Right lung (tissue), 5 donors: ENCODE data around the gene CCDC149. TPM values are rescaled to one million over a fixed set of nuclear protein-coding genes. Genes with fewer than 3 reads are reported as not detected.
"Not testable (repeated sequence)": the region's sequence is repeated elsewhere in the genome, so short reads cannot be mapped to it uniquely, and the experiment has no call there.

Source experiments
- DNase-seq, 2 donors: peaks; one replicate each; pipeline ENCODE4 v3.0.0-alpha.2; 2013
- polyA plus RNA-seq, 5 donors: library from polyadenylated mRNA; unstranded; fragments of 120-200 nt; gene quantifications; one replicate each; pipeline versions ENCODE4 v1.2.1 to v1.2.3, GENCODE V29; 2013; ENCODE audit warnings: inconsistent platforms in 1 of 5, low replicate concordance in 1 of 5; ENCODE audit not compliant: insufficient read length in 5 of 5, insufficient read depth in 1 of 5

Gene CCDC149
- polyA plus RNA-seq, 5 donors, result 18.4 to 22.9 (median 20.5) TPM

GRCh38 chr4:24920008-24920407 lies 7.2 kb upstream of the CCDC149 start:
- DNase-seq, result no peak

GRCh38 chr4:24917076-24917856 lies 4.4 kb upstream of the CCDC149 start:
- DNase-seq, result no peak

GRCh38 chr4:24915121-24915922 lies 2.5 kb upstream of the CCDC149 start:
- DNase-seq, result no peak

DNA sequence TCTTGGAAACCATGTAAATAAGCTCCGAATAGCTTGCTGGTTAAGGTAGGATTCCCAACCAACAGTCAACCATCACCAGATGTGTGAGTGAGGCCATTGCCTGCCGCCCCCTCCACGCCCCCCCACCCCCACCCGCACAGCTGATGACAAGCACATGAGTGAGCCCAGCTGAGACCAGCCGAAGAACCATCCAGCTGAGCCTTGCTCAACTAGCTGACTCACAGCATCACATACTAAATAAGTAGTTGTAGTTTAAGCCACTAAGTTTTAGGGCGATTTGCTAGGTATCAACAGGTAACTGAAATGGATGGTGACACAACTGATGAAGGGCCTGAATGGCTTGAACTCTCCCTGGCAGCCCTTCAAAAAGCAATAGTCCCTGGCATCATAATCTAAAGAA lies 1.6 kb upstream of the CCDC149 start:
- no peak for DNase-seq

DNA sequence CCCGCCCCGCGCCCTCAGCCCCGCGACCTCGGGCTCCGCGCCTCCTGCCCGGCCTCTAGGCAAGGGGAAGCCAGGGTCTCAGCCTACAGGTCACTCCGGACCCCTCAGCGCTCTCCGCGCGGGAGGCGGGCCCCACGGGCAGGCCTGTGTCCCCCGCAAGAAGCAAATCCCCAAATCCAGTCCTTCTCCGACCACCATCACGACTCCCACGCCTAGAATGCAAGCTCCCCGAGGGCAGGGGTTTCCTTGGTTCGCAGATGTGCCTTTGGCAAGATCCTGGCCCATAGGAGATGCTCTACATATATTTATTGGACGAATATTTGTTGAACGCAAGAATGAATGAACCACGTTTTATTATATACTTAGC lies 260 bp upstream of the CCDC149 start:
- DNase-seq, result peak in 1 of 2 donors; percentile 31

DNA sequence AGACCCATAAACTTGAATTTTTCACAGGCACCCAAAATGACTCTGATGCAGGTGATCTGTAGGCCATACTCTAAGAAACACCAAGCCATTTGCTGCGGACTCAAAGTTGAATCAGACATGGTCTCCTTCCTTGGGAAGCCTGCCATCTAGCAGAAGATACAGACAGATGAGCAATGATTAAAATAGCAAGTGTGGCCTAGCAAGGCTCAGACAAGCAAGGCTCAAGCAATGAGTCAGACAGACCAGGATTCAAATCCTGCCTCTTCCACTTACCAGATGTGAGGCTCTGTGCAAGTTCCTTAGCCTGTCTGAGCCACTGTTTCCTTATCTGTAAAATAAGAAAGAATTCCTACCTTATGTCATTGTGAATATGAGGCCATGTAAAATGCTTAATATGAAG lies 2.3 kb downstream of the CCDC149 start:
- DNase-seq, result no peak

GRCh38 chr4:24909606-24910005 lies 3.2 kb downstream of the CCDC149 start:
- not testable (repeated sequence) for DNase-seq

DNA sequence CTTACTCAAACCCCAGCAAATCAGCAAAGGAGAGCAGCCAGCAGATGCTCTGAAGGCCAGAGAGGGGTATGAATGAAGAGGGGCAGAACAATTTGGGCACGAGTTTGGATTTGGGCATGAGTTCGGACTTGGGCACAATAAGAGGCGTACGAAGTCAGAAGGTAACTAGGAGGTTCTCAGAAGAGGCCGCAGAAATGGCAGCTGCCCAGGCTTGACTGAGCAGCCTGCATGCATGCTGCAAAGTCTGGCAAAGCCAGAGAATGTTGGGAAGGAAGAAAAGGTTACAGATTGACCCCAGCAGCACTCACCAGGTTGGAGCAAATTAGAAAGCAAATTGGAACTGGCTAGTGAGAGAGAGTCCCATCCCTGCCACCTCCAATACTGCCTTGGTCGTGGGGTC lies 15.2 kb downstream of the CCDC149 start:
- DNase-seq, result no peak

DNA sequence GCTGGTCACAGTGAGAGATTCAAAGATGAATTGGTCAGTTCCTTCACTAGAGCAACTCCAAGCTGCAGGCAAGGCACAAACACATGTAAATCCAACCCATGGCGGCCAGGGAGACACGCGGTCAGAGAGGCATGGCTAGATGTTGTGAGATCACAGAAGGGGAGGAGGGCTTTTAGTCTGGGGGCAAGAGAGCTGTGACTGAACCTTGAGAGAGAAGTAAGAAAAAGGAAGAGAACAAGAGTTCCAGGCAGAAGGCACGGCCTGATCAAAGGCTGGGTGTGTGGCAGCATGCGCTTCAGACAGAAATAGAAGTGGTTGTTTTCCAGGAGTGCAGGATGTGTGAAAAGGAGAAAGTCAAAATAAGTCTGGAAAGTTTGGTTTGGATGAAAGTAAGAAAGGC lies 15.9 kb downstream of the CCDC149 start:
- DNase-seq, result no peak

- DNase-seq, result no peak
These were observed 16.8 kb downstream of the CCDC149 start for GRCh38 chr4:24896056-24896455.

GRCh38 chr4:24895461-24895860 lies 17.4 kb downstream of the CCDC149 start:
- no peak for DNase-seq

DNA sequence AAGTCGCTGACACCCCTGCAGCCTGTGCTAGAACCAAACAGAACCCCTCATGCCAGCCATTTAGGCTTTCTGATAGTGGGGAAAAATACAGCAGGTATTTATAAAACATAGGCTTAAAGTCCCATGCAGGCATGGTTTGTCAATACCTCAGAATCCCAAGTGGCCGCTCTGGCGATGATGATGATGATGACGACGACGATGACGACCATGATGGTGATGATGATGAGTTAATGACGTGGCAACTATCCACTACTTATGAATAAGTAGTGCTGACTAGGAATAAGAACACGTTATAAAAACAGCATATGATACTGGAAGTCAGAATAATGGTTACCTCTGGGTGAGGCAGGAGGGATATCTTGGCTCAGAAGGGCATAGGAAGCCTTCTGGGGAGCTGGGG lies 18.0 kb downstream of the CCDC149 start:
- no peak for DNase-seq

- no peak for DNase-seq
These were observed 18.6 kb downstream of the CCDC149 start for GRCh38 chr4:24894243-24894642.

DNA sequence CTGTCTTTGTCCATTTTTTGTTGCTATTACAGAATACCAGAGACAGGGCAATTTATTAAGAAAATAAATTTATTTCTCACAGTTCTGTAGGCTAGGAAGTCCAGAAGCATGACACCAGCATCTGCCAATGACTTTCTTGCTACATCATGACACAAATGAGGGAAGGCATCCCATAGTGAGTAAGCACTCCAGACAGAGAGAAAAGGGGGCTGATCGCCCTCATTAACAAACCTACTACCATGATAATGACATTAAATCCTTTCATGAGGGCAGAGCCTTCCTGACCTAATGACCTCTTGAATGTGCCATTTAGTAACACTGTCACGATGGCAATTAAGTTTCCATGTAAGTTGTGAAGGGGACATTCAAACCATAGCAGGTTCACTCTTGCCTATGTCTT lies 20.1 kb downstream of the CCDC149 start:
- no peak for DNase-seq

GRCh38 chr4:24892278-24892677 lies 20.6 kb downstream of the CCDC149 start:
- DNase-seq, result no peak

DNA sequence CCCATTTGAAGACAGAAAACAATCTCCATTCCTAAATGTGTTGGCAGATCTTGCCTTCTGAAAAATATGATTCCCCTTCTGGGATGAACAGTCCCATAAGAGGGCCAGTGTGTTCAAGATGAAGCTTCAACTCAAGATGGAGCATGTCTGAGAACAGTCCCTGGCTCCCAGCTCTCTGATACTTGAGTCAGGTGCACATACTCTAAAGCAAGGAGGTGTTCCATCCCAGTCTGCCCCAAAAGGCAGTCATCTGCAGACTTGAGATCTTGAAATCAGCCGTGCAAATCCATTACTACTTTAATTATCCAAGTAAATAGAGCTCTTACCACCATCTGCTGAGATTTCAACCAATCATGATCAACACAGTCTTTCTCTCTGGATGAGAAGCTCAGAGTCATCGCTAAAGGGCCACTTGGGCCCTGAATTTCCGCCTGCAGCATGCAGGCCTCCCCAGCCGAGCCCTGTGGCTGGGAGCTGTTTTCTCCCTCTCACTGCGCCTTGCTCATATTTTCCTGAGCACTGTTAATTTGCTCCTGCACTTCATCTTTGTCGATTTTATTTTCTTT lies 22.2 kb downstream of the CCDC149 start:
- DNase-seq, result no peak

- no peak for DNase-seq
These were observed 22.9 kb downstream of the CCDC149 start for GRCh38 chr4:24889991-24890390.

DNA sequence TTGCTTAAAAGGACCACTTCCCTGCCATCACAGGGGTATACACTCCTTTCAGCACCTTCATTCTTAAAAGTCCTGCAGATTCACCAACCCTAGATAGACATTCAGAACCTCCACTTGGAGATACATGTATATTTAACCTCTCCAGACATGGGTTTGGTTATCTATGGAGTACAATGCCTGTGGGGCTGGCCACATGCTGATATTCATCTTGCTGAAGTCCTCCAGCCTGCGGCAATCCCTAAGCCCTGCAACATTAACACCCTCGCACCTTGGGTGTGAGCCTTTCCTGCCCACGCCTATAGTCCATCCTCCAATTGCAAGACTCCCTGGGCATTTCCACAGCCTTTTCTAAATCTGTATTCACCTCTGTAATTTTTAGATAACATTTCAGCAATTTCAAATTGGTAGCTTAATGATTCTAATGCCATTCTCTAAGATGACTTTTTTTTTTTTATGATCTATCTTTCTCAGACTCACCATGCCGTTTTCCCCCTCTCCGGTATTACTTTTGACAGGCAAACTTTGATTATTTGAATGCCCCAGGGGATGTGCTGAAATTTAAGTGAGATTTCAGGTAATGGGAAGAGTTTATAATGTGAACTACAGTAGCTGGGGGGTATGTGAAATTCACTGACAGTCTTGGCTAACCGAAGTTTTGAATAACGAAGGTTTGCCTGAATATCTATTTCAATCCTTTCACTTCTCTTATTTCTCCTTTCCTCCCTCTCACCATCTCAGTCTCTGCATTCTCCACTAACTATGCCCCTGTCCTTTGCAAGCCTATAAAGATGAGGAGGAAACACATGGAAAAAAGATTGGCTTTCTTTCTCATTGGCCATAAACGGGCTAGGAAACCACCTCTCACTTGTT lies 24.1 kb downstream of the CCDC149 start:
- no peak for DNase-seq

DNA sequence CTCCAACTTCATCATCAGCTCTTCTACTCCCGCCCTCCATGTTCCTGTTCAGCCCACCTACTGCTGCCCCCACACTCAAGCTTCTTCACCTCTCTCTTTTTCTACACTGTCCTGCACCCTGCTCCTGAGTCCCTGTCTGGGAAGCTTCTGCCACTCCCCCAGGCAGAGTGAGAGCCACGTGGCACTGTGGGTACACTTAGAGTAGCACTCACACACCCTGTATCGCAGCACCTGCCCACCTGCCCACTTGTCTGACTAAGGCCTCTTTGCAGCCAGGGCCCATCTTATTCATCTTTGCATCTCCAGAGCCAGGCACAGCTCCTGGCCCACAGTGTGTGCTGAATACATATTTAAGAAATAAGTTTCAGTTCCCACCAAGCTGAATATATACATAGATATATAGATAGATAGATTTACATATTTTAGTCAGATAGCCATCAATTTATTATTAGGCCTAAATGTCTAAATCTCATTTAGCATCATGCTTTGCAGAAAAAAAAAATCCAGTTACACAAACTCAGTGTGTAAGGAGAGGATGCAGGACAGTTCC lies 24.9 kb downstream of the CCDC149 start:
- DNase-seq, result no peak

DNA sequence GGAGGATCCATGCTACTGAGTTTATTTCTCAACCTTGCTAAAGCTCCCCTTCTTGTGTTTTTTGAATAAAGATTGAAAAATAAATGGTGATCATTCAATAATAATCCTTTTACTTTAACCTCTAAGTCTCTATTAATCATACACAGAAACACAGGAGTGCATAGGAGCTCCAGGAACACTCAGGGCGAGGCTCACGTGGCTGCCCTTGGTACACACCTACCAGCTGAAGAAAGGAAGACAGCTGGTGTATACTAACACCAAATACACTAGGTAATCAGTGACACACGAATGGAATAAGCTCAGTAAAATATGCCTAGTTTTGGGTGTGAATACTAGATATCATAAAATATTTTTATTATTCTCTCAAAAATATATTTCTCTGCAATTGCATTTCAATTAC lies 26.2 kb downstream of the CCDC149 start:
- DNase-seq, result no peak

GRCh38 chr4:24885342-24885741 lies 27.5 kb downstream of the CCDC149 start:
- no peak for DNase-seq

DNA sequence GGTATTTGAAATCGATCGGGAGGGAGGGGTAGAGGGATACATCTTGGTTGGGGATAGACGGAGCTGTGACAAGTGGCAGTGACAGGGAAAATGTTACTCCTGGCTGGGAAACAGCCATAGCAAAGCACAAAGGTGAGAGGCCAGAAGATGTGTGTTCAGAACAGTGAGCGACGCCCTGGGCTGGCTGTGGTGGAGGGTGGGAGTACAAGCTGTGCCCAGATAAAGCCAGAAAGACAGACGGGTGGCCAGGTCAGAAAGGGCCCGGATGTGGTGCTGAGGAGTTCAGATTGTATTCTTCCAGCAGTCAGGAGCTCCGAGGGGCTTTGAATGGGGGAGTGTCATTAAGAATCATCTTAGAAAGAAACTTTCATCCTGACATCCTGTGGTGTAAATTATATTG lies 27.9 kb downstream of the CCDC149 start:
- DNase-seq, result no peak
